Measurements from ENCODE around the gene MGMT.

Gene MGMT

GRCh38 chr10:129594811-129595210, 127.8 kb downstream of the MGMT start:
- H3K27ac ChIP-seq, result no peak overlapping the region
- ChIA-PET CTCF (no interaction called here), POLR2A (ENCODE audit: low non-redundant PET) (no interaction called here)
- TF ChIP-seq CTCF (conservative IDR thresholded peaks at IDR 0.05; ENCODE audit: low read depth), result no peak
- DNase-seq (ENCODE audit: low spot score), result no peak

GRCh38 chr10:129598413-129598812, 131.4 kb downstream of the MGMT start:
- TF ChIP-seq CTCF (conservative IDR thresholded peaks at IDR 0.05; ENCODE audit: low read depth), result no peak
- ChIA-PET POLR2A (ENCODE audit: low non-redundant PET) (no interaction called here), CTCF (no interaction called here)
- no peak for DNase-seq (ENCODE audit: low spot score)
- H3K27ac ChIP-seq, result no peak overlapping the region

GRCh38 chr10:129599160-129599559, 132.1 kb downstream of the MGMT start:
- no peak for TF ChIP-seq CTCF (conservative IDR thresholded peaks at IDR 0.05; ENCODE audit: low read depth)
- ChIA-PET CTCF (no interaction called here), POLR2A (ENCODE audit: low non-redundant PET) (no interaction called here)
- H3K27ac ChIP-seq, result no peak overlapping the region
- no peak for DNase-seq (ENCODE audit: low spot score)

- TF ChIP-seq CTCF (conservative IDR thresholded peaks at IDR 0.05; ENCODE audit: low read depth), result no peak
- H3K27ac ChIP-seq, result no peak overlapping the region
- no peak for DNase-seq (ENCODE audit: low spot score)
- CTCF ChIA-PET, result no interaction called here
- POLR2A ChIA-PET (ENCODE audit: low non-redundant PET), result no interaction called here
These were observed 134.7 kb downstream of the MGMT start for GRCh38 chr10:129601737-129602136.

- DNase-seq (ENCODE audit: low spot score), result no peak
- POLR2A ChIA-PET (ENCODE audit: low non-redundant PET), result no interaction called here
- CTCF ChIA-PET, result no interaction called here
- H3K27ac ChIP-seq, result no peak overlapping the region
- TF ChIP-seq CTCF (conservative IDR thresholded peaks at IDR 0.05; ENCODE audit: low read depth), result no peak
These were observed 136.0 kb downstream of the MGMT start for GRCh38 chr10:129602938-129603535.

GRCh38 chr10:129604333-129605032, 137.4 kb downstream of the MGMT start:
- DNase-seq (ENCODE audit: low spot score), result no peak
- H3K27ac ChIP-seq, result no peak overlapping the region
- no peak for TF ChIP-seq CTCF (conservative IDR thresholded peaks at IDR 0.05; ENCODE audit: low read depth)
- ChIA-PET POLR2A (ENCODE audit: low non-redundant PET) (no interaction called here), CTCF (no interaction called here)
